Right lobe of liver (tissue), 6 donors: ENCODE measurements around the gene RAG2. TPM values are rescaled to one million over a fixed set of nuclear protein-coding genes. Genes with fewer than 3 reads are reported as not detected.

Source experiments
- ATAC-seq, 4 donors: fragments of 200-7000 bp; cut with Tn5 transposase; one replicate each; pipeline ENCODE4 v1.9.1; 2020; ENCODE audit warnings: mild to moderate bottlenecking in 4 of 4, moderate library complexity in 4 of 4
- DNase-seq, 3 donors: peaks; one replicate each; pipeline ENCODE4 v3.0.0-alpha.2; 2020
- H3K27ac ChIP-seq, 3 donors: fragments of 200-600 bp; one replicate each; pipeline ENCODE4 v1.8.0; 2022
- H3K27me3 ChIP-seq, 2 donors: fragments of 200-600 bp; one replicate each; pipeline ENCODE4 v1.8.0; 2022
- H3K36me3 ChIP-seq, 4 donors: fragments of 200-600 bp; sonication (generic) in 1 of 4; one replicate each; pipeline versions ENCODE4 v1.5.1 to v1.8.0; 2017 to 2022; ENCODE audit warnings: control low read depth in 1 of 4
- H3K4me1 ChIP-seq, 4 donors: fragments of 200-600 bp; sonication (generic) in 1 of 4; one replicate each; pipeline versions ENCODE4 v1.5.1 to v1.8.0; 2017 to 2022; ENCODE audit warnings: control low read depth in 1 of 4
- H3K4me3 ChIP-seq, 3 donors: fragments of 200-600 bp; one replicate each; pipeline ENCODE4 v1.8.0; 2022
- H3K9me3 ChIP-seq, 4 donors: fragments of 200-600 bp; sonication (generic) in 1 of 4; one replicate each; pipeline versions ENCODE4 v1.5.1 to v1.8.0; 2017 to 2022; ENCODE audit warnings: control low read depth in 1 of 4
- CTCF ChIP-seq, 4 donors: fragments of 200-600 bp in 3 of 4; fragments of 450-650 bp in 1 of 4; IDR thresholded peaks; one replicate each; pipeline versions ENCODE4 v1.5.1 to v1.8.0; 2016 to 2022; ENCODE audit warnings: antibody characterized with exemption in 4 of 4, mild to moderate bottlenecking in 2 of 4
- POLR2A ChIP-seq: fragments of 450-650 bp; IDR thresholded peaks from one replicate; pipeline ENCODE4 v1.6.1; 2017; ENCODE audit warnings: antibody characterized with exemption, mild to moderate bottlenecking
- WGBS: methylation state at CpG from one replicate; pipeline ENCODE4 v1.1.6; 2018; ENCODE audit warnings: low coverage, low lambda C conversion rate; ENCODE audit not compliant: insufficient coverage; ENCODE audit errors: missing lambda C conversion rate; 5-methylcytosine and 5-hydroxymethylcytosine counted together
- intact Hi-C, 2 donors: fragments of 100-400 bp; cut with DNase I; formaldehyde crosslinking; loops; one replicate each; pipeline versions ENCODE4 v1.11.2 to v1.14.1; 2022
- total RNA-seq, 6 experiments: library from RNA; depleted of rRNA in 2 of 6; stranded (reverse); fragments of >200 nt in 2 of 6; fragmentation: NEBNext Ultra II Directional in 3 of 6; extraction: Animal tissue kit (Norgen Biotek cat#: 25700) in 3 of 6; gene quantifications; one replicate each; pipeline versions ENCODE4 v1.1.0 to v1.2.4, GENCODE V29; 2016 to 2023
- donor health status: DM: no; HTN: yes; CAD: no.
- donor health status: DM: no; HTN: no; CAD: no.
- donor health status: DM: no; HTN: no; CAD: no.
- donor health status: DM: no; HTN: yes; CAD: no.
- donor health status: DM: no; HTN: yes; CAD: no.

RAG2 gene
- total RNA-seq, 6 experiments from 2014 or later: not detected

GRCh38 chr11:36588099-36588498, 9.9 kb downstream of the RAG2 start:
- Histone ChIP-seq H3K27me3 (peaks cover 0 to 3% of the 10 kb centered on the region in 2 donors), H3K36me3 (no peaks in the 10 kb centered on the region), H3K27ac (no peak overlapping the region), H3K4me1 (no peaks in the 10 kb centered on the region), H3K9me3 (no peaks in the 10 kb centered on the region), H3K4me3 (no peak overlapping the region)
- no peak for ATAC-seq
- no peak for DNase-seq
- WGBS: 8% methylated on average over 1 of the region's 1 CpG
- no peak for TF ChIP-seq POLR2A
- no peak for TF ChIP-seq CTCF (IDR thresholded peaks at IDR 0.05)
- intact Hi-C loops: no loop called here

GRCh38 chr11:36586543-36586942, 11.5 kb downstream of the RAG2 start:
- H3K4me1 ChIP-seq: no peaks in the 10 kb centered on the region
- H3K27me3 ChIP-seq: no peaks in the 10 kb centered on the region
- no peaks in the 10 kb centered on the region for H3K9me3 ChIP-seq
- no peak overlapping the region for H3K4me3 ChIP-seq
- ATAC-seq (no peak), DNase-seq (no peak)
- no peak overlapping the region for H3K27ac ChIP-seq
- TF ChIP-seq CTCF (IDR thresholded peaks at IDR 0.05) (no peak), POLR2A (no peak)
- H3K36me3 ChIP-seq: no peaks in the 10 kb centered on the region
- intact Hi-C loops: no loop called here

- TF ChIP-seq POLR2A (no peak), CTCF (IDR thresholded peaks at IDR 0.05) (no peak)
- no peaks in the 10 kb centered on the region for H3K36me3 ChIP-seq
- no peaks in the 10 kb centered on the region for H3K9me3 ChIP-seq
- H3K27me3 ChIP-seq: no peaks in the 10 kb centered on the region
- intact Hi-C loops: no loop called here
- no peaks in the 10 kb centered on the region for H3K4me1 ChIP-seq
- WGBS: 56% methylated on average over 3 of the region's 3 CpGs
- ATAC-seq (no peak), DNase-seq (no peak)
- no peak overlapping the region for H3K27ac ChIP-seq
- no peak overlapping the region for H3K4me3 ChIP-seq
Observed at GRCh38 chr11:36583667-36584066, 14.4 kb downstream of the RAG2 start.

- no peak for ATAC-seq
- intact Hi-C loops: no loop called here
- no peak for DNase-seq
- Histone ChIP-seq H3K9me3 (no peaks in the 10 kb centered on the region), H3K27me3 (no peaks in the 10 kb centered on the region), H3K4me3 (no peak overlapping the region), H3K4me1 (no peaks in the 10 kb centered on the region), H3K36me3 (no peaks in the 10 kb centered on the region), H3K27ac (no peak overlapping the region)
- WGBS: no CpG with 5 or more reads among the region's 2 CpGs
- TF ChIP-seq CTCF (IDR thresholded peaks at IDR 0.05) (no peak), POLR2A (no peak)
Observed at GRCh38 chr11:36581536-36581935, 16.5 kb downstream of the RAG2 start.

- no peaks in the 10 kb centered on the region for H3K27me3 ChIP-seq
- TF ChIP-seq POLR2A: no peak
- TF ChIP-seq CTCF (IDR thresholded peaks at IDR 0.05): no peak
- H3K9me3 ChIP-seq: no peaks in the 10 kb centered on the region
- no peak overlapping the region for H3K27ac ChIP-seq
- intact Hi-C loops: no loop called here
- DNase-seq (no peak), ATAC-seq (no peak)
- no peaks in the 10 kb centered on the region for H3K36me3 ChIP-seq
- 46% methylated on average over 1 of the region's 1 CpG for WGBS
- no peaks in the 10 kb centered on the region for H3K4me1 ChIP-seq
- H3K4me3 ChIP-seq: no peak overlapping the region
Observed at GRCh38 chr11:36578458-36578857, 19.6 kb downstream of the RAG2 start.
